ENCODE results near the gene CFAP300.

GRCh38 chr11:102004220-102004619, 43.0 kb upstream of the CFAP300 start:
- TF ChIP-seq SIN3A (IDR thresholded peaks at IDR 0.05; ENCODE audit: borderline replicate concordance, insufficient read depth, low read length) (no peak), POLR2AphosphoS5 (IDR thresholded peaks at IDR 0.05; ENCODE audit: low read depth, low read length) (no peak), TAF1 (IDR thresholded peaks at IDR 0.05; ENCODE audit: borderline replicate concordance, insufficient read depth, low read length) (no peak), FOXP2 (optimal IDR thresholded peaks at IDR 0.05; ENCODE audit: borderline replicate concordance, extremely low read depth, extremely low read length, insufficient read depth) (no peak)
- TF ChIP-seq, protein P1, sequence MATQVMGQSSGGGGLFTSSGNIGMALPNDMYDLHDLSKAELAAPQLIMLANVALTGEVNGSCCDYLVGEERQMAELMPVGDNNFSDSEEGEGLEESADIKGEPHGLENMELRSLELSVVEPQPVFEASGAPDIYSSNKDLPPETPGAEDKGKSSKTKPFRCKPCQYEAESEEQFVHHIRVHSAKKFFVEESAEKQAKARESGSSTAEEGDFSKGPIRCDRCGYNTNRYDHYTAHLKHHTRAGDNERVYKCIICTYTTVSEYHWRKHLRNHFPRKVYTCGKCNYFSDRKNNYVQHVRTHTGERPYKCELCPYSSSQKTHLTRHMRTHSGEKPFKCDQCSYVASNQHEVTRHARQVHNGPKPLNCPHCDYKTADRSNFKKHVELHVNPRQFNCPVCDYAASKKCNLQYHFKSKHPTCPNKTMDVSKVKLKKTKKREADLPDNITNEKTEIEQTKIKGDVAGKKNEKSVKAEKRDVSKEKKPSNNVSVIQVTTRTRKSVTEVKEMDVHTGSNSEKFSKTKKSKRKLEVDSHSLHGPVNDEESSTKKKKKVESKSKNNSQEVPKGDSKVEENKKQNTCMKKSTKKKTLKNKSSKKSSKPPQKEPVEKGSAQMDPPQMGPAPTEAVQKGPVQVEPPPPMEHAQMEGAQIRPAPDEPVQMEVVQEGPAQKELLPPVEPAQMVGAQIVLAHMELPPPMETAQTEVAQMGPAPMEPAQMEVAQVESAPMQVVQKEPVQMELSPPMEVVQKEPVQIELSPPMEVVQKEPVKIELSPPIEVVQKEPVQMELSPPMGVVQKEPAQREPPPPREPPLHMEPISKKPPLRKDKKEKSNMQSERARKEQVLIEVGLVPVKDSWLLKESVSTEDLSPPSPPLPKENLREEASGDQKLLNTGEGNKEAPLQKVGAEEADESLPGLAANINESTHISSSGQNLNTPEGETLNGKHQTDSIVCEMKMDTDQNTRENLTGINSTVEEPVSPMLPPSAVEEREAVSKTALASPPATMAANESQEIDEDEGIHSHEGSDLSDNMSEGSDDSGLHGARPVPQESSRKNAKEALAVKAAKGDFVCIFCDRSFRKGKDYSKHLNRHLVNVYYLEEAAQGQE (IDR thresholded peaks at IDR 0.05; ENCODE audit: insufficient read depth in 1 of 2, low read depth in 2 of 2, low read length in 2 of 2), result no peak
